ENCODE measurements around the gene CD164L2.

The CD164L2 gene

DNA sequence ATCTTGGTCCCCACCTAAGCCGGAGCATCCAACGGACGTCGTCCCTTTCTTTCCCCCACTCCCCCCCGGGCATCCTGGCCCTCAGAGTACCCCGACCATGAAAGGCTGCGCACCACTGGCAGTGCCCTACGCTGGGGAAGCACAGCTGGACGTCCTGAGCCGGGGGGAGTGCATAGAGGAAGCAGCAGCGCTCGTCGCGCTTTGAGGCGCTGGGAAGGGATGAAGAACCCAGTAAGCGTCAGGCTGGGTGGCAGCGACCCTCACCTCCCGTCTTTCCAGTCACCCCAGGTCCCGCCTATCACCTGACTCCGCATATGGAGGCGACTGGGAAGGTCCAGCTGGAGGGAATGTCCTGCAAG, 22.1 kb downstream of the CD164L2 start:
- DNase-seq = no peak

DNA sequence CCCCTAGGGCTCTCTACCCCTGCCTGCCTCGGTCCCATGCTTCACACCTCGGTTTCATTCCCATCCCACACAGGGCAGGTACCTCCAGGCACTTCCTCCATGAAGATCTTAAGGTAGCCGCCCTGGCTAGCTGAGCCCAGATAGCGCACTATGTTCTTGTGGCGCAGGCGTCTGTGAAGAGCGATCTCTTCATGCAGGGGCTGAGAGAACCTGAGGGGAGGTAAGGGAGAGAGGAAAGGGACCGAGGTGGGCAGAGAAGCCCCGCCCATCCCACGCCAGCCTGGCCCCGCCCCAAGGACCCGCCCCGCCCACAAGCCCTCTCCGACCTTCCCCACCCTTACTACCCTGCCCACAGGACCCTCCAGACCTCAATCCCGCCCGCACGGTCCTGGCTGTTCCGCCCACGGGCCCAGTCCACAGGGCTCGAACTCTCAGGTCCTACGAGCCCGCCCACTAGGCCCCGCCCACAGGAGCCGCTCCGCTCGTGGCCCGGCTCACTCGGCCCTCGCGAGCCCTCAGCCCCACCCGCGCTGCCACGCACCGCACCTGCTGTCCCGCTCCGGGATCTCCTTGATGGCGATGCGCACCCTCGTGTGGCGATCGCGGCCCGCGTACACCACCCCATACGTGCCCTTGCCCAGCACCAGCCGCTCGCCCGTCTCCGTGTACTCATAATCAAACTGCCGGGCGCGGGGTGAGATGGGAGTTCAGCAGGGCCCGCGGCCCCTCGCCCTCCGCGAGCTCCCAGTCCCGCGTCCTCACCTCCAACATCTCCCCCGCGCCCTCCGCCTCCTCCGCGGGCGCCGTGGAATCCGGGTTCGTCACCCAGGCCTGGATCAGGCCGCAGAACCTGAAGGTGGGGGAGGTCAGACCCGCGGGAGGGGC, 22.7 kb downstream of the CD164L2 start:
- no peak for DNase-seq

DNA sequence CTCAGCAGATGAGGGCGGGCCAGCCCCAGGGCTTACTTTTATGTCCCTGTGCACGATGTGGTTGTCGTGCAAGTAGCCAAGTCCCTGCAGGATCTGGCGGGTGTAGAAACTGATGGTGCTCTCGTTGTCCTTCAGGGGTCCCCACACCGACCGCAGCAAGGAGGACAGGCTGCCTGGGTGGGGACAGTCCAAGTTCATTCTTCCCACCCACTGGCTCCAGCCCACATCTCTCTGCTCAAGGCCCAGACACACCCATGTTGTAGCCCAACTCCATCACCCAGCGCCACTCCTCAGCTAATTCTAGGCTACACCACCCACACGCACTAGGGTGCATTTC, 23.3 kb downstream of the CD164L2 start:
- DNase-seq = no peak

DNA sequence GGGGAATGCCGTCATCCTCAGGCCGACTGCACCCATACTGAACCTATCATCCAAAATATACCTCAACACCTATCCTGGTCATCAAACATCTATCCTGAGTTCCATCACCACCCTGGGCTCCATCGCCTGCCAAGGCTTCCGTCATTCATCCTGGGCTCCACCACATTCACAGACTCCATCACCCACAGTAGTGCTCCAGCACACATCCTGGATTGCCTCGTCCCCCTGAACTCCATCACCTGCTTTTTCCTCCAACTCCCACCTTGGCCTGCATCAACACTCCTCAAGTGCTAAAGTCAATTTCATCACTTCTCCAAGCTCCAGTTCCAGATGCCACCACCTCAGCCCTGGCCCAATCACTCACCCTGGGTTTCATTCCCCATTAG, 24.2 kb downstream of the CD164L2 start:
- no peak for DNase-seq

DNA sequence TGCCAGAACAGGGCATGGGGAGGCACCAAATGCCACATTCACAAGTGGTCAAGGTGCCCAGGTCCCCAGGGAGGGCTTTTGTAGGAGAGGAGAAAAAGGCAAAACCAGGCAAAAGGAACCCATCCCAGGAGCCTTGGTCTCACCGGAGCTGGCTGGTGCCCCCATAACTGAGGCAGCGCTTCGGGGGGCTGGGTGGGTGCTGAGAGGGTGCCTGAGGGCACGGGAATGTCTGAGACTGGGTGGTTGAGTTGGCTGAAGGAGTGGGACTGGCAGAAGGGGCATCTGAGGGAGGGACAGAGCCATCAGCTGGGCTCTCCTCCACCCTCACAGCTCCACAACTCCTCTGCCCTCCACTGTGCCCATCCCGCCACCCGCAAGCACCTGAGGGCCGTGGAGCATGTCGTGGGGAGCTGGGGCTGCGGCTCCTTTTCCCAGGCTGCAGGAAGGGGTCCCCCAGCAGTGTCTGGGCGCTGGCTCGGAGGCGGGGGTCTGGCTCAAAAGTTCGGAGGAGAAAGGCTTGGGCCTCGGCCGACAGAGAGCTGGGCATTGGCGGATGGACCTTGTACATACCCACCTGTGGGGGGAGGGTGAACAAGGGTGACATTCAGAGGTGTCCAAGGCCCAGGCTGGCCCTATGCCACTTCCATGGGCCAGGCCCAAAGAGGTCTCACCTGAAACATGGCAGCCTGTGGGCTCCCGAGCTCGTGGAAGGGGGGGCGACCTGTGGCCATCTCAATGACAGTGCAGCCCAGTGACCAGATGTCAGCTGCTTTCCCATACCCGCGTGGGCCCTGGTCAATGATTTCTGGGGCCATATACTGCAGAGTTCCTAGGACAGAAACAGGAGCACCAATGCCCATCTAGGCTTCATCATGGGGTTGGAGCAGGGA, 24.9 kb downstream of the CD164L2 start:
- no peak for DNase-seq

DNA sequence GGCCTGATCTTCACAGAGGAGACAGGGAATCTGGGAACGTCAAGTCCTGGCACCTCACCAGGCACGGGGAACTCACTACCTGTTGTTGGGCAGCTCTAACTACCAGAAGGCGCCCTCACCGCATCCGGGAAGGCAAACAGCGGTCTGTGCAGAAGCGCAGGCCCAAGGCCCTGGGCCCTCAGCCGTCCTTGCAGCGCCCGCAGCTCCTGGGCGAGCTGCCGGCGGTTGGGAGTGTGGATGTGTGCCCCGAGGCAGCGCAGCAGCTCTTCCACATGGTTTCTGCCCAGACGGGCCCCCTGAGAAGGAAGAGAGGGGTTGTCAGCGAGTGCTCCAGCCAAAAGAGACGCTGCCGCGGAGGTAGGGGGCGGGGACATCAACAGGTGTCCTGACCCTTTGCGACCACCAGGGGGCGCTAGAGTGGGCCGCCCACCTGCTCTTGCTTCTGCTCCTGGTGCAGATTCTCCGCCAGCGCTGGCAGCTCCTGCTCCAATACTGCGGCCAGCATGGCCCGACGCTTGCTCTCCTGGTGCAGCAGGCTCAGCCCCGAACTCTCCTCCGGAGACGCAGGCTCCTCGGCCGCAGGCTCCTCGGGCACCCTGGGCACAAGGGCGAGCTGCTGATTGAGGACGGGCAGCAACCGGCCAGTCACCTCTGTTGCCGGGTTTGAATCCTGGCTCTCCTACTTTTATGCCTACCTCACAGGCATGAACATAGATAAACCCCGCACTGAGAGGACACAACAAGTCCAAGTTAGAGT, 25.7 kb downstream of the CD164L2 start:
- peak; percentile 15 for DNase-seq

DNA sequence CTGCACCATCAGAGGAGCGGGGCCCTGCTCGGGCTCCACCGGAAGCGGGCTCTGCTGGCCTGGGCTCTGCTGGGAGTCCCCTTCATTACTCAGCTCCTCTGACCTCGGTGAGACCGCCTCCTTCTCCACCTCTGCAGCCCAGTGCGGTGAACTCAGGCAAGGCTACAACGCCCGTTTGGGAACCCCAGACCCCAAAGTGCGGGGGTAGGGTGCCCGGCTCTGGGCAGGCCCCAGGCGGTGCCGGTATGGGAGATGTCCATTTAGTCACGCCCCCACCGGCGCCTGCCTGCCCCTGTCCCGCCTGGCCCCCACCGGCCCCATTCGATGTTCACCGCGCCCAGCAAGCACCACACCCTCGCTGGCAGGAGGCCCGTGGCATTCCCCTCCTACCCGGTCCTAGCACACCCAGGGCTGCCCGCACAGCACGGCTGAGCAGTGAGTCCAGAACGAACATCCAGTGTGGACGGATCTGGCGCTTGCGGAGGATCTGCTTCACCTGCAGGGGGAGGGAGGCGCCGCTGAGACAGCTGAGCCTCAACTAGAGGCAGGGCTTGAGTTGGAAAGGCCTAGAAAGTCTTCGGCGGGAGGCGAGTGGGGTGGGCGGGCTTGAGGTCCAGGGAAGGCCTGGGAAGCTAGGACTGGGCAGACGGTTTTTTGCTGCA, 26.4 kb downstream of the CD164L2 start:
- DNase-seq = no peak

DNA sequence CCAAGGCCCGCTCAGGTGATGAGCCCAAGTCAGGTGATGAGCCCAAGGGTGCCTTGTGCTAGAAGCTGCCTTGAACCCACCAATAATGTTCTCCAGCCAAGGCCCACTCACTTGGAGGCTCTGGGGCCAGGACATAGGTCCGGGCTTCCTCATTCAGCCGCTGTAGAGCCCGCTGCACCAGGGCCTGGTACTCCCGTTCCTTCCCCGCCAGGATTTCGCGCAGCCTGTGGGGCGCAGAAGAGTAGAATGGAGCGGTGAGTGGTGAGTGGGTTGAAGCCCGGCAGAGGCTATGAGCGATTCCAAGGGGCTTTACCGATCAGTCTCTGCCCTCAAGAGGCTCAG, 26.9 kb downstream of the CD164L2 start:
- no peak for DNase-seq

DNA sequence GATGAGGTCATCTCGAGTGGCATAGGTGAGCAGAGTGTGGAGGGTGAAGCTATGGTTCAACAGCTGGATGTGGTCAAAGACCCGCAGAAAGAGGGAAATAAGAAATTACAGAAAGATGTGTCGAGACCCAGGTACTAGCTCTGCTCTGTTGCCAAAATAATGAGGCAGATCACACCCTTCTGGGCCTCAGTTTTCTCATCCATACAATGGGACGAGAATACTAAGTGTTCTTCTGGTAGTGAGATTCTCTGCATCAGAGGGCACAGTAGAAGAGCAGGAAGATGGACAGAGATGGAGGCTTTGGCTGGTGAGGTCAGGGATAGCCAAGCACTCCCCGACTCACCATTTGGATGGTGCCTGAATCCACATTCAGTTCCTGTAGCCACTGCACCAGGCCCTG, 27.4 kb downstream of the CD164L2 start:
- no peak for DNase-seq

DNA sequence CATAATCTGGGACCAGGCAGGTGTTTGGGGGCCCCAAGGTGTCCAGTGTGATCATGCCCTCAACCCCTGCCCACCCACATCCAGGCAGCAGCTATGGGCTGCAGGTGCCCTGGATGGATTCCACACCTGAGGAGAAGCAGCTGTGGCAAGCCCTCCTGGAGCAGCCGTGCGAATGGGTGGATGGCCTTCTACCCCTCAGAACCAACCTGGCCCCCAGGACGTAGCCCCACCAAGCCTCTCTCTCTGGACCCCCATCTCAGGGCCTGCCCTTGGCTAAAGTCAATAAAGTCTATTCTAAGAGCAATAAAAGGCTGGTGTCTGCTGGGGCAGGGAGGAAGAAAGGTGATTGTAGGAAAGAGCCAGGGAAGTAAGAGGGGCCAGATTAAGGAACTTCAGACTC, 29.5 kb downstream of the CD164L2 start:
- DNase-seq = no peak

DNA sequence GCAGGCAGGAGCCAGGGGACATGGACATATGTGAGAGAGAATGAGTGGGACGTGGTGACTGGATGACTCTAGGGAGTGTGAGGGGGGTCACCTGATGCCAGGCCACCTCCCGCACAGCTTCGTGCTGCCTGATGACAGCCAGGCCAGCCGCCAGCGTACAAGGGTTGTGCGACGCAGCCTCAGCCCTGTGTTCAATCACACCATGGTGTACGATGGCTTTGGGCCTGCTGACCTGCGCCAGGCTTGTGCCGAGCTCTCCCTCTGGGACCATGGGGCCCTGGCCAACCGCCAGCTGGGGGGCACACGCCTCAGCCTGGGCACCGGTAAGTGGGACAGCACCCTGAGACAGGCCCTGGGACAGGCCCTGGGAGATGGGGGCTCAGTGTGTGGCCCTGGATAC, 30.0 kb downstream of the CD164L2 start:
- DNase-seq = no peak

DNA sequence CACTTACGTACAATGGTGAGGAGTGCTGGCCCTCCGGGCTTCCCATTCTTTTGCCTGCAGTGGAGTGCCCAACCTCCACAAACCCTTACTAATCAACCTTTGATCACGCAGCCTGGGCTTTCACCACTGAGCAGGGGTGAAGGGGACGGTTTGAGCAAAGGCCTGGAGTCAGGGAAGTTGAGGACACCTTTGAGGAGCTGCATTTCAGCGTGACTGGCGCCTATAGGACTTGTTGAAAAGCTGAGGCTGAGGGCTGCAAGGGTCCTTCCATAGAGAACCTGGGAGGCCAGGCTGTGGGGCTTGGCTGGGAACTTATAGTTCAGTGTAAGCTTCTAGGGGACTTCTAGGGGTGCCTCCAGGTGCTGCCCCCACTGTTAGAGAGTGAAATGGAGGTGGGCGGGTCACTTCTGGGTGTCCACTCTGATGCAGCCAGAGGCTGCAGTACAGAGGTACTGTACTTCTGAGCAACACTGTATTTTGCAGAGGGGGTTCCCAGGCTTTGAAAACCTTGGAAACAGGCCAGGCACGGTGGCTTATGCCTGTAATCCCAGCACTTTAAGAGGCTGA, 31.5 kb downstream of the CD164L2 start:
- no peak for DNase-seq

DNA sequence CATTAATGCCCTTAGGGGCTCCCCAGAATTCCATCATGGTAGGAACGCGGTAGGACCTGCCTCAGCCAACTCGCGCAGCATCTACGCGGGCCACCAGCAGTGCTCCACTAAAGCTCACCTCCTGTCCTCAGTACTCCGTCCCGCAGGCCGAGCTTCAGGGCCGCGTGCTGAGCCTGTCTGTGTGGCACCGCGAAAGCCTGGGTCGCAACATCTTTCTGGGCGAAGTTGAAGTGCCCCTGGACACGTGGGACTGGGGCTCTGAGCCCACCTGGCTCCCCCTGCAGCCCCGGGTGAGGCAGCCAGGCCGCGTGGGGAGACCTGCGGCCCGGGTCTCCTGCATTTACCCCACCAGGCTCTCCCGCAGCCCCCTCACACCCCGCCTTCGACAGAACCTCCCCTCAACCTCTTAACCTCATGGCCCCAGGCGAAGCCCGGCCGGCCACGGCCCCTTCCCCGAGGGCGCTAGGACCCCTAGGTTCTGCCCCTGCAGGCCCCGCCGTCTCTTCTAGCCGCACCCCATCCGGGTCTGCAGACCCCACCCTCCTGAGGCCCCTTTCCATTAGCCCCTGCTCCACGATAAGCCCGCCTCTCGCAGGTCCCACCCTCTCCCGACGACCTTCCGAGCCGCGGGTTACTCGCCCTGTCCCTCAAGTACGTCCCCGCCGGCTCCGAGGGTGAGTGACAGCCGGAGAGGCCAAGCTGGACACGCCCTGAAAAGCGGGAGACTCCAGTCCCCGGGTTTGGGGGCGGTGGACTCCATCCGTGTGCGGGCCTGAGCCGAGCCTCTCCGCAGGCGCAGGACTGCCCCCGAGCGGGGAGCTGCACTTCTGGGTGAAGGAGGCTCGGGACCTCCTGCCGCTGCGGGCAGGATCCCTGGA, 32.2 kb downstream of the CD164L2 start:
- peak; percentile 73 for DNase-seq

DNA sequence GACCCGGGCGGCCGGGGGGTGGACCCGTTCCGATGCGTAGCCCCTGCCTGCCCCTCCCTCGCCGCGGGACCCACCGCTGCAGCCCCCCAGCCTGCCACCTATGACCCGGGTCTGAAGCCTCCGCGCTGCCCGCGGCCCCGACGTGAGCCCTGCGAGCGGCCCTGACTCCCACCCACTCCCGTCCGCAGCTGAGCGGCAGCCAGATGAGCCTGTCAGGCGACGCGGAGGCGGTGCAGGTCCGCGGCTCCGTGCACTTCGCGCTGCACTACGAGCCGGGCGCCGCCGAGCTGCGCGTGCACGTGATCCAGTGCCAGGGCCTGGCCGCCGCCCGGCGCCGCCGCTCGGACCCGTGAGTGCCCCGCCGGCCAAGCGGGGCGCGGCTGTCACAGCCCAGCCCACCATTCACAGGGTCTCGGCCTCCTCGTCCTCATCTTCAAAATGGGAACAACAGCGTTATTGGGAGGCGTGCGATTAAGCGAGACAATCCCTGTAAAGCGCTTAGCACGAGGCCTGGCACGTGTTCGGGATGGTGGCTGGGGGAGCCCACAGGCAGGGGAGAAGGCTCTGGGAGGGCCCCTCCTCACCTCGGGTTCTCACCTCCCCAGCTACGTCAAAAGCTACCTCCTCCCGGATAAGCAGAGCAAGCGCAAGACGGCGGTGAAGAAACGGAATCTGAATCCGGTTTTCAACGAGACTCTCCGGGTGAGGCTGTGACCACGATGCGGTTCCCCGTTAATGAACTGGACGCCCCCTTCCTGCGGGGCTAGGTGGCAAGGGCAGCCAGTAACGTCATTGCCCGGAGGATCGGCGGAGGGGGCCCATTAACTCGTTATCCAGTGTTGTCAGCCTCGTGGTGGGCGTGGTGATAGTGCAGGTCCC, 33.1 kb downstream of the CD164L2 start:
- no peak for DNase-seq

DNA sequence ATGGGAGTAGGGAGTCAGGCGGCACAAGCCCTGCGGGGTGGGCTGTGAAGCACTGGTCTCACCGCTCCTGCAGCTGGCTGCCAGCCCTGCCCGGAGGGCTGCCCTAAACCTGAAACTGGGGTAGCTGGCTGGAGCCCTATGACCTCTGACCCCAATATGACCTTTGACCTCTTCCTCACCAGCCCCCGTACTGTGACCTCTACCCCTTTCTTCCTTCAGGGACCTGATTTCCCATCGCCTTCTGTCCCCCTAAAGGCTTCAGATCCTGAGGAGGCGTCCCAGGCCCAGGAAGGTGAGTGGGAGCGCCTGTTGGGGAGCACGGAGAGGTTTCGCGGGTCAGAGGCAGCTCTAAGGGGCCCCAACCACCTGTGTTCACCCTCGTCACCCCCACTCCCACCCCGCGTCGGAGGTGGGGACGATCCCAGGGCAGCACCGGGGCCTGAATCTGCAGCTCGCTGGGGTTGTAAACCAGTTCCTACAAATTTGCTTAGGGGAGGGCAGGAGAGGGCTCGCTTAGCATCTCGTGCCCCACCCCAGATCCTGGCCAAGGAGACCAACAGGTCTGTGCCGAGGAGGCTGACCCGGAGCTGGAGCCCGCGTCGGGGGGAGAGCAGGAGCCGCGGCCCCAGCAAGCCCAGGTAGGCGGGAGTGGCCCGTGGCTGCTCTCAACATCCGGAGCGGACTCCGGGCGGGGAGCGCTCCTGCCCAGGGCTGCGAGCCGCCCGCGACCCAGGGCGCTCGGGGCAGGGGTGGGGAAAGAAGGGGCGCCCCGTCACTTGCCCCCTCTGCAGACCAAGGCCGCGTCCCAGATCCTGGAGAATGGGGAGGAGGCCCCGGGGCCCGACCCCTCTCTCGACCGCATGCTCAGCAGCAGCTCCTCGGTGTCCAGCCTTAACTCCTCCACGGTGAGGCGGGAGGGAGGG, 34.0 kb downstream of the CD164L2 start:
- peak; percentile 61 for DNase-seq

DNA sequence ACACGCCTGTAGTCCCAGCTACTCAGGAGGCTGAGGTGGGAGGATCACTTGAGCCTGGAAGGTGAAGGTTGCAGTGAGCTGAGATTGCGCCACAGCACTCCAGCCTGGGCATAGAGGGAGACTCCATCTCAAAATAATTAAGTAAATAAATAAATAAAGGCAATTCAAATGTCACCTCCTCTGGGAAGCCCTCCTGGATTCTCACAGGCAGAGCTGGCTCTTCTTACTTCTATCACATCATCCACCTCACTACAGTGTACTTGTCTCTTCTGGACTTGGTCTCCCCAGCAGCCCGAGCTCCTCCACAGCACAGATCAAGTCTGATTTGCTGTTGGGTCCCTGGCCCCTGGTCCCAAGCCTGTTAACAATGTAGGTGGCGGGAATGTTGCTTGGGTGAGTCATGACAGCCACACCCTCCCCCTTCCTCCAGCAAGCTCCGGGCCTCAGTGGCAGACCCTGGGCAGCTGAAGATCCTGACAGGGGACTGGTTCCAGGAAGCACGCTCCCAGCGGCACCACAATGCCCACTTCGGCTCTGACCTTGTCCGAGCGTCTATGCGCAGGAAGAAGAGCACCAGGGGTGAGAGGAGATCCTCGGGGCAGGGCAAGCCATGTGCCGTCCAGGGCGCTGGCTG, 36.0 kb downstream of the CD164L2 start:
- DNase-seq = no peak

DNA sequence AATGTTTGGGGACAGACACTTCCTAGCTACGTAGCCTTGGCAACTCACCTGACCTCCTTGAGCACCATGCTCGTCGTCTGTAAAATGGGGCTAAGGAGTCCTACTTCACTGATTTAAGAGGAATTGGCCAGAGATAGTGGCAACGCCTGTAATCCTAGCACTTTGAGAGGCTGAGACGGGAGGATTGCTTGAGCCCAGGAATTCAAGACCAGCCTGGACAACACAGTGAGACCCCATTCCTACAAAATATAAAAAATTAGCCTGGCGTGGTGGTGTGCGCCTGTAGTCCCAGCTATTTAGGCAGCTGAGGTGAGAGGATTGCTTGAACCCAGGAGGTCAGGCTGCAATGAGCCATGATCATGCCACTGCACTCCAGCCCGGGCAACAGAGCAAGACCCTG, 36.8 kb downstream of the CD164L2 start:
- DNase-seq = no peak

DNA sequence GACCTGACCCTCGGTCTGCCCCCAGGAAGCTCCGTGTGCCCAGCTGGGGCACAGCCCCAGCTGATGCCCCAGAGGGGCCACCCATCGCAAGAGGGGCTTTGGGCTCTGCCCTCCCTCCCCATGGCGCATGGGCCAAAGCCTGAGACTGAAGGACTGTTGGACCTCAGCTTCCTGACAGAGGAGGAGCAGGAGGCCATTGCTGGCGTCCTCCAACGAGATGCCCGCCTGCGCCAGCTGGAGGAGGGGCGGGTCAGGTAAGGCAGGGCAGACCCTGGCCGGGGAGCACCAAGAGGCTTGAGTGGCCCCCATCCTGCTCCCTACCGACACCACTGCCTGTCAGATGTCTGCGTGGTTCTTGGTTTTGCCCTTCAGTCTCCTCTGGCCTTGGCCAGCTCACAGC, 37.9 kb downstream of the CD164L2 start:
- DNase-seq = no peak

DNA sequence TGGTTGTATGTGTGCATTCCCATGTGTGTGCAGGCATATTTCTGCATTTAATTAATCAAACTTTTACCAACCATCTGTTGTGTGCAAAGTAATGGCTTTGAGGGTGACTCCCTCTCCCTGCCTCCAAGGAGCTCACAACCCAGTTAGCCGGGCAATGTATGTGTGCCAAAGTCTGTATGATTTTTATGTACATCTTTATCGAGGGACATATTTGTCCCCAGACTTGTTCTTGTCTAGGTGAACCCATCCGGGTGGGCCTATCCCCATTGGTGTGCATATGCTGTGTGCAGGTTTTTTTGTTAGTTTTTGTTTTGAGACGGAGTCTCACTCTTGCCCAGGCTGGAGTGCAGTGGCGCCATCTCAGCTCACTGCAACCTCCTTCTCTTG, 39.5 kb downstream of the CD164L2 start:
- DNase-seq = peak; percentile 70

Data from DMS79 treated with DMSO at 0.1 percent for 48 hours (cell line).